AG20443 (cell line): ENCODE results near the gene LRP10.
A peak's percentile ranks its signal among the peaks of the same experiment; 100 is the strongest.

Experiments used
- DNase-seq: peaks from one replicate; pipeline ENCODE4 v3.0.0; 2012; ENCODE audit warnings: low spot score, mixed read lengths

LRP10 gene

DNA sequence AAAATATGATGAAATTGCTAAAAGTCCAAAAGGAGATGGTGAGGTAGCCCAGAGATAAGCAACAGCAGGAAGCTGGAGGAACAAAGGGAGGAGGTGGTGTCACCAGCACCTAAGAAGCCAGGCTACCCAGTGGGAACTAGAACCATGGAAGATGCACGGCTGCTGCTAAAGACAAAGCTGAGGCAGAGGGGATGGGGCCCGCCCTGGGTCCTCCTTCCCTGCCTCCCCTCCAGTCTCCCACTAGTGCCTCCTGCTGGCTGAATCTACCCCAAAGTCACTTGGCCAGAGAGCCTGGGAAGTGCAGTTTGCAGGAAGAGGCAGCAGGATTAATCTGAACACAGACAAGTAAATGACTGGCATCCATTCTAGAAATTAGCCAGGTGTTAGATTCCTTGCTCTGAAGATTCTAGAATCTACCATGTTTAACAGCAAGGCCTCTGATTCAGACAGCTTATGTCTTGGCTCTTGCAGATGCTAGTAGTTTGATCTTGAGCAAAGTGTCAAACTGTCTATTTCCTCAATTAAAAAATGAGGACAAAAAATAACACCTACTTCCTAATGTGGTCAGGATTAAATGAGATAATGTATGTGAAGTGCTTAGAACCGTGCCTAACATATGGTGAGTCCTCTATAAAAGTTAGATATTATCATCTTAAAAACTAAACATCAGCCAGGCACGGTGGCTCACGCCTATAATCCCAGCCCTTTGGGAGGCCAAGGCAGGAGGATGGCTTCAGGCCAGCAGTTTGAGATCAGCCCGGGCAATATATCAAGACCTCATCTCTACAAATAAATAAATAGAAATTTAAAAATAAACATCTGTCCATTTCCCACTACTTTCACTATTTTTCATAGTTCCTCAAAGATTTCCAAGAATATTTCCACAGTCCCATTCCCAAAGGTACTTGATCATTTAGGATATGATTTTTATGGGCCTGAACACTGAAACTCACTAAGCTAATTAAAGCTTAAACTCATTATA is 5.8 kb upstream of the LRP10 start:
- no peak for DNase-seq

- no peak for DNase-seq
These were observed 4.7 kb upstream of the LRP10 start for GRCh38 chr14:22866874-22867273.

- DNase-seq = no peak
These were observed 723 bp upstream of the LRP10 start for GRCh38 chr14:22870811-22871223.

DNA sequence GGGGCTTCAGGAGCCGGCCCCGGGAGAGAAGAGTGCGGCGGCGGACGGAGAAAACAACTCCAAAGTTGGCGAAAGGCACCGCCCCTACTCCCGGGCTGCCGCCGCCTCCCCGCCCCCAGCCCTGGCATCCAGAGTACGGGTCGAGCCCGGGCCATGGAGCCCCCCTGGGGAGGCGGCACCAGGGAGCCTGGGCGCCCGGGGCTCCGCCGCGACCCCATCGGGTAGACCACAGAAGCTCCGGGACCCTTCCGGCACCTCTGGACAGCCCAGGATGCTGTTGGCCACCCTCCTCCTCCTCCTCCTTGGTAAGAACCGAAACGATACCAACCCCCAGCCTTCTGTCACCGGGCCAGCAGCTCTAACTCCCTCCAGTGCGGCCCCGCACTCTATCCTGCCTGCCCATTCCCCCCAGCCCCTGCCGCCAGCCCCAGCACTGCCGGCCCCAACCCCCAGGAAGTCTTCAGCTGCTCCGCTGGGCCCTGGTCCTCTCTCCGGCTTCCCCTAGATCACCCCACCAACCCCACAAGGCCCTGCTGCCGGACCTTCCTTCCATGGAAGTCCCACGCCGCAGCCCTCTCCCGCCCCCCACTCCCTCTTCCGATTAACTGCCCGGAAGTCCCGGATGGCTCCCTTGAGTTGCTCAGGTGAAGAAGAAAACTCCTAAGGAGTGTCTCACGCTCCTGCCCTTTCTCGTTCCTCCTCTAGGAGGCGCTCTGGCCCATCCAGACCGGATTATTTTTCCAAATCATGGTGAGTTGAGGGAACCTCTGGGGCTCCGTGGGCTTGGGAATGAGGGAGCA is 693 bp downstream of the LRP10 start:
- DNase-seq = peak; percentile 81

DNA sequence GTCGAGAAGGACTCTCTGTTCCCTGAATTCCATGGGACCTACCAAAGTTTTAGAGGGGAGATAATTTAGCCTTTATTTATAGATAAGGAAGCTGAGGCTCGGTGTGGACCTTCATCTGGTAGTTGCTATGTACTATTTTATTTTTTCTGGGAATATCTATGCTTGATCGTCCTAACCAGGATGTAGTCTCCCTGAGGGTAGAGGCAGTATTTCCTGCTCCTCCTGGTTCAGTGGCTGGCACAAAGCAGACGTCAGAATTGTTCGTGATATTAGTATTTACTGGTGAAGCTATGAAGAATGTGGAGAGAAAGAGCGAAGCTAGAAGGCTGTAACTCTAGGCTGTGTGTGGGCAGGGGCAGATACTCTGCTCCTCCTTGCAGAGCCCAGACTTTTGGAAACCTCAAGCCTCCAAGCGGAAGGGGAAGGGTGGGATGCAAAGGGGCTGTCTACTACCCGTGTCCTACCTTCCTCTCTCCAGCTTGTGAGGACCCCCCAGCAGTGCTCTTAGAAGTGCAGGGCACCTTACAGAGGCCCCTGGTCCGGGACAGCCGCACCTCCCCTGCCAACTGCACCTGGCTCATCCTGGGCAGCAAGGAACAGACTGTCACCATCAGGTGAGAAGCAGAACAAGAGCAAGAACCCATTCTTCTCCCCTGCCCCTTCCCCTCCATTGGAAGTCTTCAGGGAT is 1.4 kb downstream of the LRP10 start:
- no peak for DNase-seq

GRCh38 chr14:22875003-22875747 is 3.6 kb downstream of the LRP10 start:
- DNase-seq = no peak

- DNase-seq = no peak
These were observed 4.3 kb downstream of the LRP10 start for GRCh38 chr14:22875748-22876319.

- DNase-seq = no peak
These were observed 5.5 kb downstream of the LRP10 start for GRCh38 chr14:22877000-22877501.

GRCh38 chr14:22878271-22879246 is 7.0 kb downstream of the LRP10 start:
- no peak for DNase-seq

- DNase-seq = no peak
These were observed 10.5 kb downstream of the LRP10 start for GRCh38 chr14:22882064-22882463.

- DNase-seq = peak; percentile 70
These were observed 11.1 kb downstream of the LRP10 start for GRCh38 chr14:22882529-22883172.

GRCh38 chr14:22883173-22883976 is 11.8 kb downstream of the LRP10 start, which contains the start of gene REM2:
Gene REM2, plus strand, starts transcription at chr14:22883222. Its CDS starts 66 bp downstream, at chr14:22883288.
- no peak for DNase-seq

- no peak for DNase-seq
These were observed 12.7 kb downstream of the LRP10 start for GRCh38 chr14:22884076-22884737.

DNA sequence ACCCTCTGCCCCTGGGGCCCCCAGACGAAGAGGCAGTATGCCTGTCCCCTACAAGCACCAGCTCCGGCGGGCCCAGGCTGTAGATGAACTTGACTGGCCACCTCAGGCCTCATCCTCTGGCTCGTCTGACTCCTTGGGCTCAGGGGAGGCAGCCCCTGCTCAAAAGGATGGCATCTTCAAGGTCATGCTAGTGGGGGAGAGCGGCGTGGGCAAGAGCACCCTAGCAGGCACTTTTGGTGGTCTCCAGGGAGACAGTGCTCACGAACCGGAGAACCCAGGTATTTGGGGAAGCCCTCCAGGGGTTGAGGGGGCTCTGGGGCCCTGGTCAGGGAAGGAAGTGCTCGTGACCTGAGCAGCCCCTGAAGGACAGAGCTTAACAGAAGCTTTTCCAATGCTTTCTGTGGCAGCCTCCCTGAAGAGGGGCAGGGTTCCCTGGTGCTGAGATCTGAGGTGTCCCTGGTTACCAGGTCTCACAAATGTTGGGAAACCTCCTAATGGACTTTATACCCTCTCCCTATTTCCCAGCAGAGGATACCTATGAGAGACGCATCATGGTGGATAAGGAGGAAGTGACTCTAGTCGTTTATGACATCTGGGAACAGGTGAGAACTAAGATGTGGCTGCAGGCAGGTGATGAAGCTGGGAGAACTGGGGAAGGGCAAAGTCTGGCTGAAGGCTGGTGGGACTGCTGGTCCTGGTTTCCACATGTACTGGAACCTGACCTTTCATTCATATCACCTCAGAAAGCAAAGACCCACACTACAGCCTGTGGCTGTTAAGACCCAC is 13.4 kb downstream of the LRP10 start:
- DNase-seq = no peak

DNA sequence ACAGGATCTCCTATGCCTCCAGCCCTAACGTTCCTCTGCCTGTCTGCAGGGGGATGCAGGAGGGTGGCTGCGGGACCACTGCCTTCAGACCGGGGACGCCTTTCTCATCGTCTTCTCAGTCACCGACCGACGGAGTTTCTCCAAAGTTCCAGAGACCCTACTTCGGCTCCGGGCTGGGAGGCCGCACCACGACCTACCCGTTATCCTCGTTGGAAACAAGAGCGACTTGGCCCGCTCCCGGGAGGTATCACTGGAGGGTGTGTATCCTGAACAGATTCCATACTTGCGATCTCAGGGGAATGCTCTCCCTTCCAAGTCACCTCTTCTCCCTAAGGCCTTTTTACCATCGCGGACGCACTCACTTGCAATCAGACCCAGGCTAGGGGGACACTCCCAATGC is 14.4 kb downstream of the LRP10 start:
- no peak for DNase-seq

- peak; percentile 90 for DNase-seq
These were observed 15.1 kb downstream of the LRP10 start for GRCh38 chr14:22886500-22887259.
